ENCODE measurements around the gene TEX22.
A peak's percentile ranks its signal among the peaks of the same experiment; 100 is the strongest.
"Not testable (repeated sequence)": the region's sequence is repeated elsewhere in the genome, so short reads cannot be mapped to it uniquely, and the experiment has no call there.

Gene TEX22

DNA sequence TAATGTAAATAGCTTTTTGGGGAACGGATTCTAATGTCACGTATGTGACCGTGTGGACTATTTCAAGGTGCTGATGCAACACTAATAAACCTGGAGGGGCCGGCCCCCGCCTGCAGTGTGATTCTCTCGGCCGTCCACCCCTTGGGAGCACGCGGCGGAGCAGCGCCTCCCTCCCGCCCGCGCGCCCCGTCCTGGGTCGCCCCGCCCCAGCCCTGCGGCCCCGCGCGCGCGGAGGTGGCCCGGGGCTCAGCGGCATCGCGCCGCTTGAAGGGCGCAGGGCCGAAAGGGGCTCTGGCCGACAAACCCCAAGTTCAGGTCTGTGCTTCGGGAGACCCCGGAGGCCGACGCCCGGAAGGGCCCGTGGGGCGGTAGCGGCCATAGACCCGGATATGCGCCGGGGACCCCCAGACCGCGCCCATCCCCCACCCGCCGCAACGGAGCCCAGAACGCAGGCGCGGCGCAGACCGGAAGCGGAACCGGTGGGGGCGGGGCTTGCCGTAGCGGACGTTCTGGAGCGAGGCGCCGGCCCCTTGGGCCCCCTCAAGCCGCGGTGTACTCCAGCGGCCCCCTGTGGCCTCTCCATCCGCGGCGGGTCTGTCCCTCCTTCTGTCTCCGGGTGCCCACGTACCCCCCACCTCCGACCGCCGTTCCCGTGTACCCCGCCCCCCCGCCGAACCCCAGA, at the start of gene TEX22:
TEX22 (plus strand) TSS at position 495 of the 682 bp plus-strand sequence. CDS start 803 bp downstream, outside the sequence.
- DNase-seq: peak; percentile 73

GRCh38 chr14:105348945-105349699, 49.2 kb upstream of the TEX22 start:
- DNase-seq: no peak

- DNase-seq: no peak
Measured at GRCh38 chr14:105349992-105350391, 48.3 kb upstream of the TEX22 start.

DNA sequence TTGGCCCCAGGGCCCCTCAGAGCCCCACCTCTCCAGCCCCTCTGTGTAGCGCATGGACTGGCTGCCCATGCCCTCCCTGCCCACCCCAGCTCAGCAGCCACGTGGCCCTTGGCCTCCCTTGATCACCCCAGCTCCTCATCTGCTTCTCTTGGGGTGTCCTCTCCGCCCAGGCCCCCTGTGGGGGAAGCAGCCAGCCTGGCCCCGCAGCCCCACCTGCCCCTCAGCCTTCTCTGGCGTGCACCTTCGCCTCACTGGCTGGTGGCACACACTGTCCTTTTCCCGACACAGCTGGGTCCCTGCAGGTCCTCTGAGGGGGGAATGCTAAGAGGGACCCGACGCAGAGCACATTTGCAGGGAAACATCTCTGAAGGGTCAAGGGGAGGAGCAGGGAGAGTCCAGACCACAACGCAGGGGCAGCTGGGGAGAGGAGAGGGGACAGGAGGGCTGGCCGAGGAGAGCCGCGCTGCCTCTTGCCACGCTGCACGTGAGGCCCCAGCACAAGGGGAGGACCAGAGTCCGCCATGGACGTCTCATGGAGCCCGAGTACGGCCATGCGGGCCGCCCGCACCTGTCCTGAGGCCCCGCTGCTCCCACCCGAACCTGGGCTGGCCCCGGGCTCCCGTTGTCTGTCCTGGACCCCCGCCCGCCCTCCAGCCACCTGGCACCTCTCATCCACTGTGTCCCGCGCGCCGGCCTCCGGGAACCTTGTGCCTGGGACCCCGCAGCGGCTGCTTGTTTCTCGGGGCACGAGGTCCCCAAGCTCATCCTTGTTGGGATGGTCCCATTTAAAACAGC, 47.7 kb upstream of the TEX22 start:
- no peak for DNase-seq

DNA sequence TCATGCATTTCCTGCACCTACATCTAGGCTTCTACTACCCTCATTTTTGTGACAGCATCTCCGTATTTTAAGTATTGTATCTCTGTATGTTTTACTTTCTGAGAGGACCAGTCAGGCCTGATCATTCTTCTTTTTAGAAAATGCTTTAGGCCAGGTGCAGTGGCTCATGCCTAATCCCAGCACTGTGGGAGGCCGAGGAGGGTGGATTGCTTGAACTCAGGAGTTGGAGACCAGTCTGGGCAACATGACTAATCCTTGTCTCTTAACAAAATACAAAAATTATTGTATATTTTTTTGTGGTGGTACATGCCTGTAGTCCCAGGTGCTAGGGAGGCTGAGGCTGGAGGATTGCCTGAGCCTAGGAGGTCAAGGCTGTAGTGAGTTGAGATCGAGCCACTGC, 46.9 kb upstream of the TEX22 start:
- no peak for DNase-seq

GRCh38 chr14:105351920-105352851, 46.2 kb upstream of the TEX22 start:
- DNase-seq: peak; percentile 94

DNA sequence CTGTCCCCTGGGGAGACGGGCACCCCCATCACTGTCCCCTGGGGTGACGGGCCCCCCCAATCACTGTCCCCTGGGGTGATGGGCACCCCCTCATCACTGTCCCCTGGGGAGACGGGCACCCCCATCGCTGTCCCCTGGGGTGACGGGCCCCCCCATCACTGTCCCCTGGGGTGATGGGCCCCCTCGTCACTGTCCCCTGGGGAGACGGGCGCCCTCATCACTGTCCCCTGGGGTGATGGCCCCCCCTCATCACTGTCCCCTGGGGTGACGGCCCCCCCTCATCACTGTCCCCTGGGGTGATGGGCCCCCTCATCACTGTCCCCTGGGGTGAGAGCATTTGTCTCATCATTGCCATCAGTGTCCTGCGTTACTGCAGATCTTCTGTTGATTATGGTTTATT, 45.2 kb upstream of the TEX22 start:
- no peak for DNase-seq

DNA sequence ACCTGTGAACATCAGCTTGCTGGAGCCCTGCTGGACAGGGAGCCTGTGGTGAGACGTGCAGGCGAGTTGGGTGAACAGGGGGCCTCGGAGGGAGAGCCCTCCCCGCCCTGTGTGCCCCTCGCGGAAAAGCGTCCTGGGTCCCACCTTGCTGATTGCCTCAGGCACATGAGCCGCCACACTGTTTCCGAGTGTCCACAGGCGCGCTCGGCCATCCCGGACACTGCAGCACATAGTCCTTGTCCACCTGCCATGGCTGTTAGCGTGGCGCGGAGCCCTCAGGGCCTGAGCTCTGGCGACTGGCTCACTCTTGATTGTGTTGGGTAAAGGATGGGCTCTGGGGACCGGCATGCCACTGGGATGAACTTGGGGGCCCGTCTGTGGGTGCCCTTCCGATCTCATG, 43.8 kb upstream of the TEX22 start:
- DNase-seq: no peak

DNA sequence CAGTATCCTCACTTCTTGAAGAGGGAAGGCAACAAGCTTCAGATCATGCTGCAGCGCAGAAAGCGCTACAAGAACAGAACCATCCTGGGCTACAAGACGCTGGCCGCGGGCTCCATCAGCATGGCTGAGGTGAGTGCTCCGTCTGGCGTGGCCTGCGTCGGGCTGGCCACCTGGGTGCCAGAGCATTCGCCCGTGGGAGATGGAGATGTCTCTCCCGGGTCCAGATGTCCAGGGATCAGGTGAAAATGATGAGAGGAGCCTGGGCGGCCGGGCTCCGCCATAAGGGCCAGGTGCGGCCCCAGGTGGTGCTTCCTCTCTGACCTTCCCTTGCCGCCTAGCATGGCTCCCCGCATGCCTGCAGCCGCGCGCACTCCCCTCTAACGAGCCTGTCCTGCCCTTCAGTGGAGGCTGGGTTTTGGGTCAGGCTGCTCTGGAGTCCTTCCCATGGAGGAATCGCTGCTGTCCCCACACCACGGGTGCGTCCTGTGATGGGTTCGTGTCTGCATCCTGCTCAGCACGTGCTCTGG, 43.2 kb upstream of the TEX22 start:
- no peak for DNase-seq

DNA sequence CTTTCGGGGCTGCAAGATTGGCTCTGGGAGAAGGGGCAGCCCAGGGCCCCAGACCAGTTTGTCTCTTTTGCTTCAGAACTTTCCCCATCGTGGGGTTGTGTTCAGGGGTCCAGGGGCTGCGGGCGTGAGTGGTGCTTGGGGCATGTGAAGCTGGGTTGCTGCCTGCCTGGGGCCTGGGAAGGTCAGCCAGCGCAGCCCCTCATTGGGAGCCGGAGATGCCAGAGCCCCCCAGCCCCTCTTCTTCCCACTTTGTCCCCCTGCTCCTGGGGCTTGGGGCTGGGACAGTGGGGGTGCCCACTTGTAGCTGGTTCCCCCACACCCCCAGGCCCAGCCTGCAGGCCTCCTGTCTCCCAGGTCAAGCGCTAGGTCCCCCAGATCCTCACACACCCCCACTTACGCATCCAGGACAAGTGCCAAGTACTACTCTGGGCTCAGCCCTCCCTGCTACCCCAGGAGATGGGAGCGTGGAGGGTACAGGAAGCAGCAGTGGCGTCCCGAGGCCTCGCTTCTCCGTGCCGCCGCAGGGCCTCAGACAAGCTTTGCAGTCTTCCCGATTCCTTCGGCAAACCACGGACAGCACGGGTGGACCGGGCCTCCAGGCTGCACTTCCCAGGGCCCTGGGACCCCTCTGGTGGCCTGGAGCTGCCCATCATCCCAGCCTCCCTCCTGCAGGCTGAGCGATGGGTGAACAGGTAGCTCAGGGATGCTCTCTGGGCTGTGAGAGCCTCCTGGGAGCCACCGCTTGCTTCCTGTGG, 42.3 kb upstream of the TEX22 start:
- no peak for DNase-seq

DNA sequence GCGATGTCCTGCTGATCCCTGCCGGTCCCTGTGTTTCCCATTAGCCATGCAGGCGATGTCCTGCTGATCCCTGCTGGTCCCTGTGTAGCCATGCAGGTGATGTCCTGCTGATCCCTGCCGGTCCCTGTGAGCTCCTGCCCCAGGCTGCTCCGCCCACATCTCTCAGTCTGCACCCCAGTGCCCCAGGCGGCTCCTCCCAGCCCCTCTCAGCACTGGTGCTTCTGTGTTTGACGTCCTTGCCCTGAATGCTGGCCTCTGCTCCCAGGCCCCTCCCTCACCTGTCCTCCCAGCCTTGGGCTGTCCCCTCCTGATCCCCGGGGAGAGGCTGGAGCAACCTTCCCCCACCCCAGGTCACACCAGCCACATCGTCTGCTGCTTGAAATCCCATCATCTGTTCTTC, 41.4 kb upstream of the TEX22 start:
- no peak for DNase-seq

DNA sequence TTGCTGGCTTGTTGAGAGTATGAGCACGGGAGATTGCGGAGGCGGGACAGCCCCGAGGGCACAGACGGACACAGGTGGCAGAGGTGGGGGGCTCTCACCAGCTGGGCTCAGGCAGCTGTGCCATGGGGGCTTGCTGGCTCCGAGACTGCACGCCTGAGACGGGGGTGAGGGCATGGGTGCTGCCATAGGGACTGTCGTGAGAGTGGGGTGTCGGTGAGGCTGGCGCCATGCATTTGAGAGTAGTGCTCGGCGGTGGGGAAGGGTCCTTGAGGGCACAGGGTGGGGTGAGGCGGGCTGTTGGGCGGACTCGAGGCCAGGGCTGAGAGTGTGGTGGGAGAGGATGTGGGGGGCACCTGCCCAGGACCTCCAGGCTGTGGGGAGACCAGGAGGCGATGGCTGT, 40.7 kb upstream of the TEX22 start:
- DNase-seq: no peak

DNA sequence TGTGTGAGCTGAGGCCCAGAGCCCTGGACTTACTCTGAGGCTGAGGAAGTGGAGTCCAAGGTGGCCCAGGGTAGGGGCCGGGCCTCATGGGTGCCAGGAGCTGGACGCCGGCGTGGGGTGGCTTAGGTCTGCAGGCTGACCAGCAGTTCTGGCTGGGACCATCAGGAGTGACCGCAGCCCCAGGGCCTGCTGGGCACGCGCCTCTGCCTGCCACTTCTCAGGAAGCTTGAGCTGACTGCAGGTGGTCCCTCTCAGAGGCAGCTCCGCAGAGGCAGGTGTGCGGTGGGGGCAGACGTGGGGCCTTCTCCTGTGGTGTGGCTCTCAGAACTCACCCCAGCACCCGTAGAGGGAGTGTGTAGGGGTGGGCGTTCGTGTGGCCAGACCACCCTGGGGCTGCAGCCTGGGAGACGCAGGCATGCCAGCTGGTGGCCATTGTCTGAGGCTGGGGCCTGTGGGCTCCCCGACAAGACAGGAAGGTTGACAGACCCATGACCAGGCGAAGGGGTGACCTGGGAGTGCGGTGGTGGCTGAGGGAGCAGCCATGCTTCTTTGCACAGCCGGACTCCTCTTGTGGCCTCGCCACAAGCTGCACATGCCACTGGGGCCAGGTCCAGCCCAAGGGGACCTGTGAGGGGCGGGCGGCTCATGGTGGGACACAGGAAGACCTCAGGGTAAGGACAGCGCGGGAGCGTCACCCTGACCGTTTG, 40.0 kb upstream of the TEX22 start:
- no peak for DNase-seq

DNA sequence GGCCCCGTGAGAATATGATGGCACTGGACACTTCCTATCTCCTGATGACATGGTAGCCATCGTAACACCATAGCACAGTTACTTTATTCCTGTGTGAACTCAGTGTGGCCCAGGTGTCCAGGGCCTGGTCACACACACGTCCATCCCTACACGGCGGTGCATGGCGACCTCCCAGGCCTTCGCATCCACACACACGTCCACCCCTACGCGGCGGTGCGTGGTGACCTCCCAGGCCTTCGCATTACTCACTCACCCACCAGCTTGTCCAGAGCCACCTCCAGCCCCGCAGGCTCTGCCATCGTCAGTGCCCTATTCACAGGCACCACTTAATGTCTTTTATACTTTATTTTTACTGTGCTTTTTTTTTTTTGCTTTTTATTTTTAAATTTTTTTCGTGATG, 39.4 kb upstream of the TEX22 start:
- no peak for DNase-seq

GRCh38 chr14:105361412-105361811, 36.9 kb upstream of the TEX22 start:
- not testable (repeated sequence) for DNase-seq

GRCh38 chr14:105363847-105364708, 34.3 kb upstream of the TEX22 start:
- no peak for DNase-seq

- no peak for DNase-seq
Measured at GRCh38 chr14:105365101-105365500, 33.2 kb upstream of the TEX22 start.

GRCh38 chr14:105365681-105366080, 32.7 kb upstream of the TEX22 start:
- no peak for DNase-seq

- DNase-seq: no peak
Measured at GRCh38 chr14:105366386-105367074, 31.8 kb upstream of the TEX22 start.

Measured in DMS79 (cell line).